ENCODE measurements around the gene LGALS9. TPM values are rescaled to one million over a fixed set of nuclear protein-coding genes. Genes with fewer than 3 reads are reported as not detected.

The LGALS9 gene
- total RNA-seq (10 to 100 TPM; 17.8 to 53.3 (median 33.1) TPM), total RNA-seq (2.5 to 57.0 (median 10.2) reads per million in 29 experiments)
- total RNA-seq (2013), result 29.2 TPM

DNA sequence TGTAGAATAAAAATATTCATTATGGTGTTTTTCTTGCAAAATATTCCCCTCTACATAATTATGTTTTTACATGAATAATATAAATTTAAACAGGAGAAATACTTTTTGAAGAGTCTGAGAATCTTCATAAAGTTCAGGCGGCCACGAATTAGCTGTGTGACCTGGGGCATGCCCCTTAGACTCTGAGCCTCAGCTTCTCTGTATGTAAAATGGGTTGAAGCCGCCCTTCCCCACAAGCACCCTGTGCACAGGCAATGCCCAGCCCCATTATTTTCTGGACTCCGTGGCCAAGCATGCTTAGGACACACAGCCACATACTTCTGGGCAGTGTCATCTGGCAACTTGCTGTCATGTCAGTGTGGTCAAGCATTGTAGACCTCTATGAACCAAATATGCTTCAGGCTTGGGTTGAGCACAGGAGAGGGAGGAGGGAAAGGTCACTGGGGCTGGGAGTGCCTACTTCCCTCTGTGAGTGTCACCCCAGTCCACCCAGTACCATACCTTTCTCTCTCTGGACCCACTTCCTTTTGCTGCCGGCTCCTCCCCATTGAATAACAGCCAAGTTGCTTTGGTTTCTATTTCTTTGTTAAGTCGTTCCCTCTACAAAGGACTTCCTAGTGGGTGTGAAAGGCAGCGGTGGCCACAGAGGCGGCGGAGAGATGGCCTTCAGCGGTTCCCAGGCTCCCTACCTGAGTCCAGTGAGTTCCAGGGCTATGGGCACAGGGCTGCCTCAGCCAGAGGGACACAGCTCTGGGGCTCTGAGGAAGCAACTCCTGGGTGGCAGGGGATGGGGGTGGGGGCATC is at the start of gene LGALS9:
TSS of gene LGALS9 (plus strand) at position 582 of the 804 bp plus-strand sequence. CDS start at position 660, 78 bp downstream.
- CTCF ChIA-PET, result no interaction called here
- peaks cover 45 to 60% (median 55%) of the 10 kb centered on the region in 3 donors for H3K4me1 Mint-ChIP-seq

DNA sequence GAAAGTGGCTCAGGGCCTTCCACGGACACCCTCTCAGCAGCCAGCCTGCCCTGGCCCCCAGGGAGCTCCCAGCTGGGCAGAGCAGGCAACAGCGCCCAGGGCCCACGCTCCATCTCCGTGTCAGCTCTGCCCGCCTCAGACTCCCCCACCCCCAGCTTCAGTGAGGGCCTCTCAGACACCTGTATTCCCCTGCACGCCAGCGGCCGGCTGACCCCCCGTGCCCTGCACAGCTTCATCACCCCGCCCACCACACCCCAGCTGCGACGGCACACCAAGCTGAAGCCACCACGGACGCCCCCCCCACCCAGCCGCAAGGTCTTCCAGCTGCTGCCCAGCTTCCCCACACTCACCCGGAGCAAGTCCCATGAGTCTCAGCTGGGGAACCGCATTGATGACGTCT is 48.3 kb upstream of the LGALS9 start:
- no peak for DNase-seq
- H3K36me3 ChIP-seq (ENCODE audit: control insufficient read depth in 2 of 2, extremely low read depth in 1 of 2, insufficient read depth in 1 of 2, low read length in 1 of 2), result peaks cover 0 to 5% of the 10 kb centered on the region in 2 donors
- H3K4me1 ChIP-seq (ENCODE audit: control insufficient read depth in 1 of 2, extremely low read depth in 1 of 2, insufficient read depth in 2 of 2, low read length in 2 of 2), result peaks cover 0 to 10% of the 10 kb centered on the region in 2 experiments
- H3K27ac ChIP-seq (ENCODE audit: low read length), result no peak overlapping the region
- H3K4me3 ChIP-seq (ENCODE audit: control insufficient read depth in 1 of 2, extremely low read depth in 1 of 2, low read length in 1 of 2), result no peak overlapping the region
- Mint-ChIP-seq H3K27ac (no peak overlapping the region), H3K9me3 (no peaks in the 10 kb centered on the region), H3K4me1 (peaks cover 0 to 11% (median 9%) of the 10 kb centered on the region in 3 donors), H3K36me3 (peaks cover 22% of the 10 kb centered on the region), H3K4me3 (no peak overlapping the region), H3K27me3 (no peaks in the 10 kb centered on the region)
- no peak for ATAC-seq (replicated peaks in 1 of 4)
- POLR2A ChIA-PET, result no interaction called here
- H3K9me3 ChIP-seq, result no peaks in the 10 kb centered on the region
- H3K27me3 ChIP-seq (replicated peaks in 1 of 2; ENCODE audit: control insufficient read depth in 2 of 2, extremely low read depth in 1 of 2, insufficient read depth in 2 of 2, low read length in 1 of 2), result no peaks in the 10 kb centered on the region
- 90% methylated on average over 5 of the region's 18 CpGs for WGBS (ENCODE audit: insufficient coverage)
- CTCF ChIA-PET, result no interaction called here

More for the DNA sequence above, at the start of gene LGALS9:
- POLR2A ChIA-PET, result no interaction called here
- Mint-ChIP-seq H3K9me3 (no peaks in the 10 kb centered on the region), H3K27me3 (no peaks in the 10 kb centered on the region), H3K36me3 (peaks cover 4% of the 10 kb centered on the region), H3K27ac (peak within 1 kb of the TSS; percentile 89 to 93), H3K4me3 (peak within 1 kb of the TSS; percentile 84 to 95 (median 89))
- H3K9me3 ChIP-seq, result no peaks in the 10 kb centered on the region
- H3K27me3 ChIP-seq (replicated peaks in 1 of 2; ENCODE audit: control insufficient read depth in 2 of 2, extremely low read depth in 1 of 2, insufficient read depth in 2 of 2, low read length in 1 of 2), result no peaks in the 10 kb centered on the region
- peak in 32 of 35 experiments; percentile 12 to 52 (median 26) for DNase-seq
- 0% methylated on average over 3 of the region's 10 CpGs for WGBS (ENCODE audit: insufficient coverage)
- H3K4me1 ChIP-seq (ENCODE audit: control insufficient read depth in 1 of 2, extremely low read depth in 1 of 2, insufficient read depth in 2 of 2, low read length in 2 of 2), result peaks cover 4 to 40% of the 10 kb centered on the region in 2 experiments
- H3K27ac ChIP-seq (ENCODE audit: low read length), result peak within 1 kb of the TSS; percentile 63
- peak within 1 kb of the TSS; percentile 68 to 76 for H3K4me3 ChIP-seq (ENCODE audit: control insufficient read depth in 1 of 2, extremely low read depth in 1 of 2, low read length in 1 of 2)
- H3K36me3 ChIP-seq (ENCODE audit: control insufficient read depth in 2 of 2, extremely low read depth in 1 of 2, insufficient read depth in 1 of 2, low read length in 1 of 2), result no peaks in the 10 kb centered on the region
- ATAC-seq (replicated peaks in 1 of 4), result peak; percentile 82 to 91 (median 88)

DNA sequence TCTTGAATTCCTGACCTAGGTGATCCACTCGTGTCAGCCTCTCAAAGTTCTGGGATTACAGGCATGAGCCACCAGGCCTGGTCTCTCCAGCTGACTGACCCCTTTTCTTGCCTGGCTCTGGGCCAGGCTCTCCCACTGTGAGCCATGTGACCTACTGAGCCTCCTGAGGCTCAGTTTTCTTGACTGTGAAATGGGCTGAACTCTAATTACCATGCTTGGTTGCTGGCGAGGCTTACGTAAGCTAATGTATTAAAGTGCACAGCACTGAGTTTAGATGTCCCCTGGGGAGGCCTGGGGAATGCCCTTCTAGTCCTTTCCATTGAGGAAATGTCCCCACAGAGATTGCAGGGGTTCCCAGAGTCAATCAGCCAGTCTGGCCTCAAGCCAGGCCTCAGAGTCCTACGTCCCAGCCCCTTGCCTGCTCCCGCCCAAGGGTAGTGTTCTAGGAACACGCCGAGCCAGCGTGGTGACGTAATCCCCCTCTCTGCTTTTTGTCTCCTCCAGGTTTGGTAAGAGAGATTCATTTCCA is 45.8 kb upstream of the LGALS9 start:
- Histone ChIP-seq H3K36me3 (ENCODE audit: control insufficient read depth in 2 of 2, extremely low read depth in 1 of 2, insufficient read depth in 1 of 2, low read length in 1 of 2) (peaks cover 0 to 13% of the 10 kb centered on the region in 2 donors), H3K9me3 (no peaks in the 10 kb centered on the region), H3K27me3 (replicated peaks in 1 of 2; ENCODE audit: control insufficient read depth in 2 of 2, extremely low read depth in 1 of 2, insufficient read depth in 2 of 2, low read length in 1 of 2) (no peaks in the 10 kb centered on the region), H3K27ac (ENCODE audit: low read length) (no peak overlapping the region), H3K4me1 (ENCODE audit: control insufficient read depth in 1 of 2, extremely low read depth in 1 of 2, insufficient read depth in 2 of 2, low read length in 2 of 2) (no peaks in the 10 kb centered on the region), H3K4me3 (ENCODE audit: control insufficient read depth in 1 of 2, extremely low read depth in 1 of 2, low read length in 1 of 2) (no peak overlapping the region)
- ChIA-PET CTCF (no interaction called here), POLR2A (no interaction called here)
- 87% methylated on average over 5 of the region's 9 CpGs for WGBS (ENCODE audit: insufficient coverage)
- Mint-ChIP-seq H3K9me3 (no peaks in the 10 kb centered on the region), H3K27ac (no peak overlapping the region), H3K27me3 (no peaks in the 10 kb centered on the region), H3K4me3 (no peak overlapping the region), H3K4me1 (peaks cover 0 to 3% (median 0%) of the 10 kb centered on the region in 3 donors), H3K36me3 (peaks cover 27% of the 10 kb centered on the region)
- DNase-seq (no peak), ATAC-seq (replicated peaks in 1 of 4) (no peak)

DNA sequence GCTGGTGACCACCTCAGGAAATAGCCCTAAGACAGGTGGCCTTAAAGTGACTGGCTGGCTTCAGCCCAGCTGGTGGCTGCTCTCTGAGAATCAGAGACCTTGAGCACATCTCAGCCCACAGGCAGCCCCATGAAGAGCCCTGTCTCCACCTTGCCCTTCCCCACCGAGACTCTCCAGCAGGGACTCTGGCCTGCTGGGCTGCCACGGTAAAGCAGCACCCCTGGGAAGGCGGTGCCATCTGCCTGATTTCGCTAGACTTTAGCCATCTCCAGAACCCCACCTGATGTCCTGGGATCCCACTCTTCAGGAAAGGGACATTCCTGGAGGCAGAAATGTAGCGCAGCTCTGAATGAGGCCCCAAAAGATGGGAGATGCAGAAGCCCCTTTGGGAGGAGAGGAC is 45.2 kb upstream of the LGALS9 start:
- H3K36me3 ChIP-seq (ENCODE audit: control insufficient read depth in 2 of 2, extremely low read depth in 1 of 2, insufficient read depth in 1 of 2, low read length in 1 of 2), result peaks cover 0 to 13% of the 10 kb centered on the region in 2 donors
- WGBS (ENCODE audit: insufficient coverage), result 100% methylated on average over 1 of the region's 5 CpGs
- H3K27ac ChIP-seq (ENCODE audit: low read length), result no peak overlapping the region
- no peaks in the 10 kb centered on the region for H3K4me1 ChIP-seq (ENCODE audit: control insufficient read depth in 1 of 2, extremely low read depth in 1 of 2, insufficient read depth in 2 of 2, low read length in 2 of 2)
- no peak overlapping the region for H3K4me3 Mint-ChIP-seq
- CTCF ChIA-PET, result interaction anchor here in 1 of 2 donors (0.6 kb wide), 1 partner anchor 14 kb away, joined by 3 read pairs; no protein-coding TSS in a partner anchor
- DNase-seq, result no peak
- no peaks in the 10 kb centered on the region for H3K9me3 Mint-ChIP-seq
- no peak overlapping the region for H3K4me3 ChIP-seq (ENCODE audit: control insufficient read depth in 1 of 2, extremely low read depth in 1 of 2, low read length in 1 of 2)
- no peaks in the 10 kb centered on the region for H3K27me3 Mint-ChIP-seq
- no peak for ATAC-seq (replicated peaks in 1 of 4)
- no peaks in the 10 kb centered on the region for H3K27me3 ChIP-seq (replicated peaks in 1 of 2; ENCODE audit: control insufficient read depth in 2 of 2, extremely low read depth in 1 of 2, insufficient read depth in 2 of 2, low read length in 1 of 2)
- POLR2A ChIA-PET, result no interaction called here
- H3K4me1 Mint-ChIP-seq, result peaks cover 0 to 3% (median 0%) of the 10 kb centered on the region in 3 donors
- H3K9me3 ChIP-seq, result no peaks in the 10 kb centered on the region
- H3K27ac Mint-ChIP-seq, result peak overlapping the region in 1 of 2 donors; percentile 11
- H3K36me3 Mint-ChIP-seq, result peaks cover 27% of the 10 kb centered on the region

DNA sequence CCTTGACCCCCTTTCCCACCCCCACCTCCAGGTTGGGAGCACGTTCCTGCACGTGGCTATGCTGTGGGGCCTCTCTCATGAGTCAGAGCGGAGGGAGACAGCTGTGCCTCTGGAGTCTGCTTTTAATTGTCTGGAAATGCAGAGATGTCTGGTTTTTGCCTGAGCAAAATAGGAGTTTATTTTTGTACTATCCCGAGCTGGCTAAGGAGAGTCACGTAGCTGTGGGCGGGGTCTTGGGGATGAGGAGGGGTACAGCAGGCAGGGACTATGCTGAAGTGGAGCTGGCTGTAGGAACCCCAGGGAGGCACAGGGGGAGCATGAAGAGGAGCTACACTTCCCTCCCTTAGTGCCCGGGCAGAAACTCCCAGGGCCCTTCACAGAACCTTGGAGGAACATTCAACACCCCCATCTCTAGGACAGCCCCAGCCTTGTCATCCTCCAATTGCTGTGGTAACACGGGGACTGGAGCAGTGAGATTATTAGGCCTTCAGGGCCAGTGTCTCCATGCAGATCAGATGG is 44.7 kb upstream of the LGALS9 start:
- Mint-ChIP-seq H3K27me3 (no peaks in the 10 kb centered on the region), H3K4me3 (no peak overlapping the region), H3K36me3 (peaks cover 27% of the 10 kb centered on the region), H3K9me3 (no peaks in the 10 kb centered on the region), H3K27ac (no peak overlapping the region), H3K4me1 (peaks cover 0 to 3% (median 0%) of the 10 kb centered on the region in 3 donors)
- ATAC-seq (replicated peaks in 1 of 4) (no peak), DNase-seq (no peak)
- WGBS (ENCODE audit: insufficient coverage), result 94% methylated on average over 5 of the region's 8 CpGs
- Histone ChIP-seq H3K27ac (ENCODE audit: low read length) (no peak overlapping the region), H3K9me3 (no peaks in the 10 kb centered on the region), H3K4me1 (ENCODE audit: control insufficient read depth in 1 of 2, extremely low read depth in 1 of 2, insufficient read depth in 2 of 2, low read length in 2 of 2) (no peaks in the 10 kb centered on the region), H3K27me3 (replicated peaks in 1 of 2; ENCODE audit: control insufficient read depth in 2 of 2, extremely low read depth in 1 of 2, insufficient read depth in 2 of 2, low read length in 1 of 2) (no peaks in the 10 kb centered on the region), H3K4me3 (ENCODE audit: control insufficient read depth in 1 of 2, extremely low read depth in 1 of 2, low read length in 1 of 2) (no peak overlapping the region), H3K36me3 (ENCODE audit: control insufficient read depth in 2 of 2, extremely low read depth in 1 of 2, insufficient read depth in 1 of 2, low read length in 1 of 2) (peaks cover 0 to 16% of the 10 kb centered on the region in 2 donors)
- ChIA-PET POLR2A (no interaction called here), CTCF (interaction anchor here in 1 of 2 donors (0.6 kb wide), 1 partner anchor 13 kb away, joined by 3 read pairs; no protein-coding TSS in a partner anchor)

DNA sequence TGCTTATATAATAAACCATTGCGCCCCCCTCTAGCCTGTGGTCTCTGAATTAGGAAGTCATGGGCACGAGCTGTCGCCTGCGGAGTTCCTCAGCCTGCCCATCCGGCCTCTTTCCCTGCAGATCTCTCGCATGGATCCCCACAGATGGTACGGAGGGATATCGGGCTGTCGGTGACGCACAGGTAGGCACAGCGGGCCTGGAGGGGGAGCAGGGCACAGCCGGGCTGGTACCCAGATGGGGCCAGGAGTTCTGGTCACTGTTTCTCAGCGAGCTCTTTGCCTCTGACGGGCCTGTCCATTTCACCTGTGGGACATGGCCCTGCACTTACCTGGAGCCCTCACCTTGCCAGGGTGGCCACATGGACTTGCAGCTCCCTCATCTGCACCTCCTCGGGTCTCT is 42.6 kb upstream of the LGALS9 start:
- no peaks in the 10 kb centered on the region for H3K4me1 ChIP-seq (ENCODE audit: control insufficient read depth in 1 of 2, extremely low read depth in 1 of 2, insufficient read depth in 2 of 2, low read length in 2 of 2)
- Mint-ChIP-seq H3K4me3 (no peak overlapping the region), H3K27ac (no peak overlapping the region), H3K4me1 (no peaks in the 10 kb centered on the region), H3K36me3 (peaks cover 19% of the 10 kb centered on the region), H3K9me3 (no peaks in the 10 kb centered on the region), H3K27me3 (no peaks in the 10 kb centered on the region)
- no peak overlapping the region for H3K27ac ChIP-seq (ENCODE audit: low read length)
- 95% methylated on average over 14 of the region's 15 CpGs for WGBS (ENCODE audit: insufficient coverage)
- ChIA-PET POLR2A (no interaction called here), CTCF (no interaction called here)
- no peak overlapping the region for H3K4me3 ChIP-seq (ENCODE audit: control insufficient read depth in 1 of 2, extremely low read depth in 1 of 2, low read length in 1 of 2)
- no peaks in the 10 kb centered on the region for H3K9me3 ChIP-seq
- ATAC-seq (replicated peaks in 1 of 4) (no peak), DNase-seq (no peak)
- no peaks in the 10 kb centered on the region for H3K27me3 ChIP-seq (replicated peaks in 1 of 2; ENCODE audit: control insufficient read depth in 2 of 2, extremely low read depth in 1 of 2, insufficient read depth in 2 of 2, low read length in 1 of 2)
- peaks cover 0 to 16% of the 10 kb centered on the region in 2 donors for H3K36me3 ChIP-seq (ENCODE audit: control insufficient read depth in 2 of 2, extremely low read depth in 1 of 2, insufficient read depth in 1 of 2, low read length in 1 of 2)
